Lung (tissue), 12 donors: ENCODE measurements around the gene SMYD4. TPM values are rescaled to one million over a fixed set of nuclear protein-coding genes. Genes with fewer than 3 reads are reported as not detected.

Experiments used
- ATAC-seq: fragments of 200-7000 bp; cut with Tn5 transposase; one replicate; pipeline ENCODE4 v1.9.1; 2020; ENCODE audit warnings: moderate number of reproducible peaks; ENCODE audit not compliant: insufficient read depth, low FRiP score
- DNase-seq, 3 donors: peaks; one replicate each; pipeline ENCODE4 v3.0.0-alpha.2; 2013 to 2017
- H3K27ac ChIP-seq, 2 donors: one replicate each; pipeline ENCODE4 v1.5.1; 2013; ENCODE audit warnings: mild to moderate bottlenecking in 2 of 2, moderate library complexity in 2 of 2, control low read depth in 1 of 2, inconsistent platforms in 1 of 2, low read depth in 1 of 2, low read length in 1 of 2
- H3K27me3 ChIP-seq, 3 donors: one replicate each; pipeline ENCODE4 v1.5.1; 2013; ENCODE audit warnings: low read length in 2 of 3; ENCODE audit not compliant: control insufficient read depth in 3 of 3, insufficient read depth in 3 of 3
- H3K36me3 ChIP-seq, 4 donors: one replicate each; pipeline ENCODE4 v1.5.1; 2013; ENCODE audit warnings: low read length in 4 of 4, mild to moderate bottlenecking in 1 of 4, moderate library complexity in 1 of 4; ENCODE audit not compliant: control insufficient read depth in 4 of 4, insufficient read depth in 4 of 4
- H3K4me1 ChIP-seq, 5 donors: one replicate each; pipeline ENCODE4 v1.5.1; 2013; ENCODE audit warnings: low read length in 5 of 5, mild to moderate bottlenecking in 2 of 5, moderate library complexity in 1 of 5; ENCODE audit not compliant: control insufficient read depth in 5 of 5, insufficient read depth in 5 of 5
- H3K4me3 ChIP-seq: one replicate; pipeline ENCODE4 v1.5.1; 2013; ENCODE audit warnings: mild to moderate bottlenecking, control low read depth, moderate library complexity
- H3K9ac ChIP-seq, 2 donors: one replicate each; pipeline ENCODE4 v1.5.1; 2013; ENCODE audit warnings: low read length in 2 of 2, control low read depth in 1 of 2; ENCODE audit not compliant: insufficient read depth in 1 of 2
- H3K9me3 ChIP-seq, 4 donors: one replicate each; pipeline ENCODE4 v1.5.1; 2013; ENCODE audit warnings: low read length in 3 of 4, mild to moderate bottlenecking in 1 of 4, moderate library complexity in 1 of 4; ENCODE audit not compliant: control insufficient read depth in 4 of 4, insufficient read depth in 3 of 4
- CTCF ChIP-seq: IDR thresholded peaks from 2 replicates; pipeline ENCODE4 v1.5.1; 2012; ENCODE audit warnings: mild to moderate bottlenecking; ENCODE audit errors: control extremely low read depth, extremely low read depth
- WGBS, 2 donors: extraction: QIAGEN DNeasy Blood & Tissue Kit; methylation state at CpG; one replicate each; pipeline ENCODE4 v1.1.7; 2013; 5-methylcytosine and 5-hydroxymethylcytosine counted together
- polyA plus RNA-seq, 2 donors: library from polyadenylated mRNA; stranded (reverse); fragments of 200-250 nt; gene quantifications; one replicate each; pipeline ENCODE4 v1.2.1, GENCODE V29; 2013
- total RNA-seq, 2 donors: library from RNA; depleted of rRNA in 1 of 2; stranded (reverse); fragments of >200 nt in 1 of 2; gene quantifications; one replicate each; pipeline ENCODE4 v1.2.1, GENCODE V29; 2014 to 2021
- donor health status: control.
- donor health status: control.
- donor health status: Bipolar disorder and iron deficiency.
- donor health status: healthy.
- donor health status: DM: yes; HTN: yes; CAD: no.

Gene SMYD4
- total and polyA plus RNA-seq, 4 donors = 7.5 to 18.2 (median 11.2) TPM

GRCh38 chr17:1737531-1738291, 92.0 kb downstream of the SMYD4 start:
- H3K4me3 ChIP-seq = no peak overlapping the region
- no peak for TF ChIP-seq CTCF

GRCh38 chr17:1736348-1737281, 93.1 kb downstream of the SMYD4 start:
- Histone ChIP-seq H3K4me1 (peaks cover 0 to 8% (median 4%) of the 10 kb centered on the region in 5 donors), H3K27ac (peak overlapping the region in 1 of 2 donors; percentile 13), H3K9me3 (no peaks in the 10 kb centered on the region), H3K9ac (no peak overlapping the region), H3K4me3 (no peak overlapping the region), H3K36me3 (peaks cover 0 to 49% (median 9%) of the 10 kb centered on the region in 4 donors), H3K27me3 (no peaks in the 10 kb centered on the region)
- peak; percentile 24 for ATAC-seq
- DNase-seq = peak in 2 of 3 donors; percentile 25 to 45
- WGBS, 2 donors = 67 to 70% methylated on average over 25 of the region's 25 CpGs
- no peak for TF ChIP-seq CTCF

More at GRCh38 chr17:1737531-1738291, 92.0 kb downstream of the SMYD4 start:
- peaks cover 0 to 43% (median 9%) of the 10 kb centered on the region in 4 donors for H3K36me3 ChIP-seq
- DNase-seq (no peak), ATAC-seq (no peak)
- 86 to 93% methylated on average over 20 to 21 of the region's 21 CpGs for WGBS, 2 donors
- H3K9me3 ChIP-seq = no peaks in the 10 kb centered on the region
- no peak overlapping the region for H3K9ac ChIP-seq
- no peaks in the 10 kb centered on the region for H3K27me3 ChIP-seq
- no peak overlapping the region for H3K27ac ChIP-seq
- H3K4me1 ChIP-seq = peaks cover 0 to 11% (median 4%) of the 10 kb centered on the region in 5 donors

- WGBS, 2 donors = 92% methylated on average over 16 to 17 of the region's 17 CpGs
- no peak for DNase-seq
- Histone ChIP-seq H3K36me3 (peaks cover 0 to 52% (median 9%) of the 10 kb centered on the region in 4 donors), H3K4me3 (no peak overlapping the region), H3K27ac (no peak overlapping the region), H3K9me3 (no peaks in the 10 kb centered on the region), H3K27me3 (no peaks in the 10 kb centered on the region), H3K4me1 (peaks cover 0 to 8% (median 4%) of the 10 kb centered on the region in 5 donors), H3K9ac (no peak overlapping the region)
- ATAC-seq = no peak
- no peak for TF ChIP-seq CTCF
Observed at GRCh38 chr17:1735834-1736347, 93.8 kb downstream of the SMYD4 start.
